ENCODE measurements around the gene PGAP2.
"Not testable (repeated sequence)": the region's sequence is repeated elsewhere in the genome, so short reads cannot be mapped to it uniquely, and the experiment has no call there.

Gene PGAP2

DNA sequence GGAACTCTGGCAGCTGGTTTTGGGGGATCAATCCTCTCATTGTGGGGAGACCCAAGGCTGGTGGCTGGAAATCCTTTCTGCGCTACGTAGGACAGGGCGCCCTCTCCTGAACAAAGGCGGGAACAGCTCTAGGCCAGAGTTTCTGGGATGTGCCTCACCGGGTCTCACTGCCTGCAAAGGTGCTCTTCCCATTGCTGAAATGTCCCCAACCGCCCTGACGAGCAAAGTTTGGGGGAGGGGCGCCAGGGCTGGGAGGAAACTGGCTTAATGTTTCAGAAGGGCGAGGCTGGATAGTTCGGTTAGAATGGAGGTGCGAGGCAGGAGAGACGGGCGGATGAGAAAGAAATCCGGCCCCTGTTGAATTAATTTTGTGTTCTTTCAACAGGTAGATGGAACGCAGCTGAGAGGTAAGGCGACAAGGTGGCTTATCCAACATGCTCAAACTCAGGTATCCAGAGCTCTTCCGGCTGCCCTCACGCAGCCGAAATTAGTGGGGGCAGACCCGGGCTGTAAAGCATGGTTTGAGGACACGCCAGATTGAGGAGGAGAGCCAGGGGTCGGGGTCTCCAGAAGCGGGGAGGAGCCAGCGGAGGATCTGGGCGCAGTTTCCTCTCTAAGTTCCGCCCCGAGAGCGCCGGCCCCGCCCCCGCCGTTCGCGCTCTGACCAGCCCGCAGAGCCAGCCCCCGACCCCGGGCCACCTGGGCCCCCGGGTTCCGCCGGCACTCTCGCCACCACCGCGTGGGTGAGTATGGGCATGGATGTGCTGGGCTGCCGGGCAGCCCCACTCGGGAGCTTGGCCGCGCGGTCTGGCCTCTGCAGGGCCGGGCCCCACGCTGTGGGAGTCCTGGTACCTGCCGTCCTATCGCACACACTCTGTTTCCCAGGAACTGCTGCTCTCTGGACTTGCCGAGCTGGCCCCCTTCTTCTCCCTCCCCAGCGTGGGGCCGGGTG lies at the start of gene PGAP2:
Gene PGAP2 (plus strand): TSS at position 652 of the 952 bp plus-strand sequence. CDS start 2,700 bp downstream, outside the sequence.
- Histone ChIP-seq H3K79me2 (no peaks in the 10 kb centered on the region), H3K9me3 (ENCODE audit: control insufficient read depth, low read length) (no peaks in the 10 kb centered on the region), H3K4me2 (ENCODE audit: low read length) (peak within 1 kb of the TSS; percentile 78), H2AFZ (peak within 1 kb of the TSS; percentile 82), H3K36me3 (ENCODE audit: control insufficient read depth, insufficient read depth, low read length) (no peaks in the 10 kb centered on the region), H3K27me3 (ENCODE audit: control insufficient read depth, insufficient read depth, low read length) (no peaks in the 10 kb centered on the region), H3K4me3 (ENCODE audit: low read depth, low read length) (peak within 1 kb of the TSS; percentile 62), H3K27ac (no peak within 1 kb of the TSS), H3K4me1 (no peaks in the 10 kb centered on the region), H3K9ac (no peak within 1 kb of the TSS)
- TF ChIP-seq, protein P1, sequence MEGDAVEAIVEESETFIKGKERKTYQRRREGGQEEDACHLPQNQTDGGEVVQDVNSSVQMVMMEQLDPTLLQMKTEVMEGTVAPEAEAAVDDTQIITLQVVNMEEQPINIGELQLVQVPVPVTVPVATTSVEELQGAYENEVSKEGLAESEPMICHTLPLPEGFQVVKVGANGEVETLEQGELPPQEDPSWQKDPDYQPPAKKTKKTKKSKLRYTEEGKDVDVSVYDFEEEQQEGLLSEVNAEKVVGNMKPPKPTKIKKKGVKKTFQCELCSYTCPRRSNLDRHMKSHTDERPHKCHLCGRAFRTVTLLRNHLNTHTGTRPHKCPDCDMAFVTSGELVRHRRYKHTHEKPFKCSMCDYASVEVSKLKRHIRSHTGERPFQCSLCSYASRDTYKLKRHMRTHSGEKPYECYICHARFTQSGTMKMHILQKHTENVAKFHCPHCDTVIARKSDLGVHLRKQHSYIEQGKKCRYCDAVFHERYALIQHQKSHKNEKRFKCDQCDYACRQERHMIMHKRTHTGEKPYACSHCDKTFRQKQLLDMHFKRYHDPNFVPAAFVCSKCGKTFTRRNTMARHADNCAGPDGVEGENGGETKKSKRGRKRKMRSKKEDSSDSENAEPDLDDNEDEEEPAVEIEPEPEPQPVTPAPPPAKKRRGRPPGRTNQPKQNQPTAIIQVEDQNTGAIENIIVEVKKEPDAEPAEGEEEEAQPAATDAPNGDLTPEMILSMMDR (IDR thresholded peaks at IDR 0.05) = peak; percentile 32

DNA sequence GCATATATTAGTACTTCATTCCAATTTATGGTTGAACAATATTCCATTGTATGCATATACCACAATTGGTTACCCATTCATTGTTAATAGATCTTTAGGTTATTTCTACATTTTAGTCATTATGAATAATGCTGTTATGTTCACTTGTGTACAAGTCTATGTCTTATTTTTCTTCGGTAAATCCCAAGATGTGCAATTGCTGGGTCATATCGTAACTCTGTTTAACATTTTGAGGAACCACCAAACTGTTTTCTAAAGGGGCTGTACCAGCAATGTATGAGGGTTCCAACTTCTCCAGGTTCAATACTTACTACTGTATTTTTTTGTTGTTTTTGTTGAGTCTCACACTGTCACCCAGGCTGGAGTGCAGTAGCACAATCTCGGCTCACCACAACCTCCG lies 44.1 kb upstream of the PGAP2 start:
- H3K79me2 ChIP-seq = no peaks in the 10 kb centered on the region
- H3K9me3 ChIP-seq (ENCODE audit: control insufficient read depth, low read length) = no peaks in the 10 kb centered on the region
- H2AFZ ChIP-seq = no peak overlapping the region
- H3K27me3 ChIP-seq (ENCODE audit: control insufficient read depth, insufficient read depth, low read length) = no peaks in the 10 kb centered on the region
- H3K4me1 ChIP-seq = no peaks in the 10 kb centered on the region
- H3K9ac ChIP-seq = no peak overlapping the region
- H3K4me2 ChIP-seq (ENCODE audit: low read length) = no peak overlapping the region
- H3K36me3 ChIP-seq (ENCODE audit: control insufficient read depth, insufficient read depth, low read length) = no peaks in the 10 kb centered on the region
- TF ChIP-seq, protein P1 (IDR thresholded peaks at IDR 0.05) = no peak
- no peak overlapping the region for H3K27ac ChIP-seq
- no peak overlapping the region for H3K4me3 ChIP-seq (ENCODE audit: low read depth, low read length)

DNA sequence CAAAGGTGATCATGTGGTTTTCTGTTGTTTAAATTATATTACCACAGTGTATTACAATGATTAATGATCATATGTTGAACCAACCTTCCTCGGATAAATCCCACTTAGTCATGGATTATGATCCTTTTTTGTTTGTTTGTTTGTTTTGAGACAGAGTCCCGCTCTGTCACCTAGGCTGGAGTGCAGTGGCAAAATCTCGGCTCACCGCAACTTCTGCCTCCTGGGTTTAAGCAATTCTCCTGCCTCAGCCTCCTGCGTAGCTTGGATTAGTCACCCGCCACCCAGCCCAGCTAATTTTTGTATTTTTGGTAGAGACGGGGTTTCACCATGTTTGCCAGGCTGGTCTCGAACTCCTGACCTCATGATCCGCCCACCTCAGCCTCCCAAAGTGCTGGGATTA lies 41.5 kb upstream of the PGAP2 start:
- H3K4me1 ChIP-seq; H3K4me3 ChIP-seq (ENCODE audit: low read depth, low read length); H3K9ac ChIP-seq; H3K36me3 ChIP-seq (ENCODE audit: control insufficient read depth, insufficient read depth, low read length); H3K79me2 ChIP-seq; H3K27me3 ChIP-seq (ENCODE audit: control insufficient read depth, insufficient read depth, low read length); H3K9me3 ChIP-seq (ENCODE audit: control insufficient read depth, low read length); H3K27ac ChIP-seq; H3K4me2 ChIP-seq (ENCODE audit: low read length); H2AFZ ChIP-seq: not testable (repeated sequence)

DNA sequence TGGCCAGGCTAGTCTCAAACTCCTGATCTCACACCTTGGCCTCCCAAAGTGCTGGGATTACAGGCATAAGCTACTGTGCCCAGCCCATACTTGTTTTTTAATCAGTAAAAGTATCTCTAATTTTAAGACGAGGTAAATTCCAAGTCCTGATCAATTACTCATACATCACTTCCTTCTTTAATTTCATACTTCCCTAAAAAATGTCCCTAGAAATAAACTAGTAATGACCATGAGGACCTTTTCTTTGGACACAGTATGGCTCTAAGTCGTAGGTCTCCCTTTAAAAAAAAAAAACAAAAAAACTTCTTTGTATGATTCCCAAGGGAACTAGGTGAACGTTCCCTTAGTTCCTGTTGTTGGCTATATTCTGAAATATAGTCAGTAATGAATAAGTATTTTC lies 40.8 kb upstream of the PGAP2 start:
- Histone ChIP-seq H3K79me2 (no peaks in the 10 kb centered on the region), H3K4me3 (ENCODE audit: low read depth, low read length) (no peak overlapping the region), H3K9ac (no peak overlapping the region), H3K36me3 (ENCODE audit: control insufficient read depth, insufficient read depth, low read length) (no peaks in the 10 kb centered on the region), H3K4me2 (ENCODE audit: low read length) (no peak overlapping the region), H3K27me3 (ENCODE audit: control insufficient read depth, insufficient read depth, low read length) (no peaks in the 10 kb centered on the region), H3K4me1 (no peaks in the 10 kb centered on the region), H3K9me3 (ENCODE audit: control insufficient read depth, low read length) (no peaks in the 10 kb centered on the region), H2AFZ (no peak overlapping the region), H3K27ac (no peak overlapping the region)
- TF ChIP-seq, protein P1 (IDR thresholded peaks at IDR 0.05) = no peak

DNA sequence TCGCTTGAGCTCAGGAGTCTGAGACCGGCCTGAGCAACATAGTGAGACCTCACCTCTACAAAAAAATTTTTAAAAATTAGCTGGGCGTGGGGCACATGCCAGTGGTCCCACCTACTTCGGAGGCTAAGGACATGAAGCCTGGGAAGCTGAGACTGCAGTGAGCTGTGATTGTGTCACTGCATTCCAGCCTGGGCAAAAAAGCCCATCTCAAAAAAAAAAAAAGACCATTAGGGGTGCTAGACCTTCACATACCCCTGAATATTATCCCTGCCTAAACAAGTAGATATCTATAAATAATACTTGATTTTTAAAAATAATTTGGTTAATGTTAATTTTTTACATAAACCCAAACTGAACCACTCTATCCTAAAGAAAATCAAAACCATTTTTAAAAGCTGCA lies 35.2 kb upstream of the PGAP2 start:
- no peaks in the 10 kb centered on the region for H3K79me2 ChIP-seq
- no peak overlapping the region for H3K9ac ChIP-seq
- H3K36me3 ChIP-seq (ENCODE audit: control insufficient read depth, insufficient read depth, low read length) = no peaks in the 10 kb centered on the region
- H3K4me1 ChIP-seq = no peaks in the 10 kb centered on the region
- H3K27ac ChIP-seq = no peak overlapping the region
- no peak overlapping the region for H3K4me3 ChIP-seq (ENCODE audit: low read depth, low read length)
- H3K4me2 ChIP-seq (ENCODE audit: low read length) = no peak overlapping the region
- no peak overlapping the region for H2AFZ ChIP-seq
- no peaks in the 10 kb centered on the region for H3K9me3 ChIP-seq (ENCODE audit: control insufficient read depth, low read length)
- H3K27me3 ChIP-seq (ENCODE audit: control insufficient read depth, insufficient read depth, low read length) = no peaks in the 10 kb centered on the region
- TF ChIP-seq, protein P1 (IDR thresholded peaks at IDR 0.05) = no peak
